ENCODE results near the gene JADE3.

The JADE3 gene

GRCh38 chrX:46912098-46912602, at the start of gene JADE3:
TSS of gene JADE3 (plus strand) at chrX:46912421. CDS start at chrX:46984895, 72,474 bp downstream.
- DNase-seq, result peak; percentile 23

GRCh38 chrX:46863072-46863471, 49.1 kb upstream of the JADE3 start:
- DNase-seq, result no peak

- no peak for DNase-seq
These were observed 47.6 kb upstream of the JADE3 start for GRCh38 chrX:46864606-46865005.

- no peak for DNase-seq
These were observed 46.9 kb upstream of the JADE3 start for GRCh38 chrX:46865281-46865680.

- DNase-seq, result no peak
These were observed 45.5 kb upstream of the JADE3 start for GRCh38 chrX:46866726-46867125.

- DNase-seq, result no peak
These were observed 38.5 kb upstream of the JADE3 start for GRCh38 chrX:46873746-46874145.

GRCh38 chrX:46876901-46877300, 35.3 kb upstream of the JADE3 start:
- no peak for DNase-seq

GRCh38 chrX:46882266-46882665, 30.0 kb upstream of the JADE3 start:
- DNase-seq, result no peak

- DNase-seq, result no peak
These were observed 27.4 kb upstream of the JADE3 start for GRCh38 chrX:46884799-46885198.

GRCh38 chrX:46898207-46898606, 14.0 kb upstream of the JADE3 start:
- no peak for DNase-seq

- peak; percentile 76 for DNase-seq
These were observed 8.6 kb upstream of the JADE3 start for GRCh38 chrX:46903458-46904242.

GRCh38 chrX:46904626-46905025, 7.6 kb upstream of the JADE3 start:
- DNase-seq, result no peak

GRCh38 chrX:46910415-46910814, 1.8 kb upstream of the JADE3 start:
- DNase-seq, result no peak

- DNase-seq, result peak; percentile 4
These were observed 626 bp downstream of the JADE3 start for GRCh38 chrX:46912603-46913491.

GRCh38 chrX:46913667-46914066, 1.4 kb downstream of the JADE3 start:
- DNase-seq, result no peak

- DNase-seq, result no peak
These were observed 4.1 kb downstream of the JADE3 start for GRCh38 chrX:46916273-46916672.

GRCh38 chrX:46917622-46918021, 5.4 kb downstream of the JADE3 start:
- DNase-seq, result no peak

- DNase-seq, result no peak
These were observed 6.2 kb downstream of the JADE3 start for GRCh38 chrX:46918434-46918833.

- DNase-seq, result no peak
These were observed 8.0 kb downstream of the JADE3 start for GRCh38 chrX:46920235-46920634.

GRCh38 chrX:46922611-46923010, 10.4 kb downstream of the JADE3 start:
- DNase-seq, result no peak

- no peak for DNase-seq
These were observed 15.5 kb downstream of the JADE3 start for GRCh38 chrX:46927718-46928117.

GRCh38 chrX:46929439-46930261, 17.4 kb downstream of the JADE3 start:
- DNase-seq, result no peak

GRCh38 chrX:46935295-46935694, 23.1 kb downstream of the JADE3 start:
- DNase-seq, result no peak
